GM18873 (cell line): ENCODE results near the gene MARS1.
"Not testable (repeated sequence)": the region's sequence is repeated elsewhere in the genome, so short reads cannot be mapped to it uniquely, and the experiment has no call there.

ENCODE experiments used
- ATAC-seq: cut with Tn5 transposase; IDR thresholded peaks from one replicate; pipeline ENCODE4 v1.9.1; 2021; ENCODE audit warnings: mild to moderate bottlenecking, moderate library complexity, moderate number of reproducible peaks; ENCODE audit not compliant: unreplicated experiment, low FRiP score

Gene MARS1

GRCh38 chr12:57547288-57548012 is 59.6 kb downstream of the MARS1 start:
- no peak for ATAC-seq

- no peak for ATAC-seq
Measured at GRCh38 chr12:57548013-57548315, 60.1 kb downstream of the MARS1 start.

DNA sequence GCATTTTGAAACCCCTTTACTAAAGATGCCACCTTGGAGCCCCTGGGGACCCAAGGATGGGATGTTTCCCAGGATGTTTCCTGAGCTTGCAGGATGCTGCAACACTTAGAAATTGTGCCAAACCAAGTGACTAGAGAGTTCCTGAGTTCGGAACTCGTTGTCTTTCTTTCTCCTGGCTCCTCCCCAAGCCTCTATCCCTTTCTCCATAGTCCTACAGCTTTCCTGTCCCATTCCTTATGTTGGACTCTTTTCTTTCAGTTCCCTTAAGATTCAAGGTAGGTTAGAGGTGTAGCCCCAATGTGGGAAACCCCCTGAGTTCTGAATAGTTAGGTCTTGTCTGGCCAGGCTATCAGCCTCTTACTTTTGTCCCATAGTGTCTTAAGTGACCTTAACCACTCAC is 60.6 kb downstream of the MARS1 start:
- no peak for ATAC-seq

DNA sequence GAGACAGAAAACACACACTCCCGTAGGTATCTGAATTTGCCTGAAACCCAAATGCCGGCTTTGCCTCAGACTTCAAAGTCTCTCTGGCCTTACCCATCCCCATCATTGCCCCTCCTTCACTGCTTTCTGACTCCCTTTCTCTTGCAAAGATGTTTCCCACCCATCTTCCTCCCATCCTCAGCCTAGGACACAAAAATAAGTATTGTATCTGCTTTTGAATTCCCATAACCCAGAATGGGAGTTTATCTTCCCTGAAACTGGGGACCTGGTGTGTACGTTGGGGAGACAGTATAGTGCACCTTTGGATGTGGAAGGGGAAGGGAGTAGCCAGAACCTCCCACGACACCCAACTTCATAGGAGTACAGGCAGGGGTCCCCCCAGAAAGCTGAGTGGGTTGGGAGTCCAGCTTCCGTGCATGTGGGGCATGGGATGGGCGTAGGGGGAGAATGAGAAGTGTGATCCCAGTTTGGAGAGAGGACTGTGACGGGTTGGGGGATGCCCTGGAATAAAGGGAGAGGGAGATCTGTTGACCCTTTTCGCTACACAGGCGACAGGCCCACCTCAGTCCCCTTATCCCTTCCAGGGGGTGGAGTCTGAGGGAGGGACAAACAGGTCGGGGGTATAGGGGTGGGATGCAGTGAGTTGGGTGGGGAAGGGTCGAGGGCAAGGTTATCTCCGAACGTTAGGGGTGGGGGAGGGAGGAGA is 61.5 kb downstream of the MARS1 start:
- no peak for ATAC-seq

DNA sequence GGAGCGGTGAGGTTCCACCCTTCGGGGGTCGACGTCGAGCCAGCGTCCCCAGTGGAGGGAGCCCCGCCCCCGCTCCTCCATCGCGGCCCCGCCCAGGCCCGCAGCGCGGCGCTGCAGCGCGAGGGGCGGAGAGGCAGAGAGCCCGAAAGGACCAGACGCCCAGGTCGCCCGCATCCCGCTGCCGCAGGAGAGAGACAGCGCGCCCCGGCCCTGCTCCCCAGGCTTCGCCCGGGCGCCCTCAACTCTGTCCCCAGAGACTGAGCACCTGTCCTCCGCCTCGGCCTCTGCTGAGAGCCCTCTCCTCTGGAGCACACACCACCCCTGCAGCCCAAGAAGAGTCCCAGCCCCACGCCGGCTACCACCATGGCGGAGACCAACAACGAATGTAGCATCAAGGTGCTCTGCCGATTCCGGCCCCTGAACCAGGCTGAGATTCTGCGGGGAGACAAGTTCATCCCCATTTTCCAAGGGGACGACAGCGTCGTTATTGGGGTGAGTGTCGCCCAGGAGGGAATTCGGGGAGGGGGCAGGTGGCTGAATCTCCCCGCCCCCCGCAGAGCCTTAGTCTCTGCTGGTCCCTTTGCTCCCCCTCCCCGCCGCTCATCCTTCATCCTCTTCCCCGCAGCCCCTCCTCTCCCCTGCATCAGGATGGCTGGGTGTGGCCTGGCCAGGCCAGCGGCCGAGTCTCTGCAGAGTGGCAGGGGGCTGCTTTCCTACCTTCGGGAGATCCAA is 62.2 kb downstream of the MARS1 start, which contains the start of gene KIF5A:
KIF5A (plus strand) TSS at position 136 of the 732 bp plus-strand sequence; CDS start at position 364, 228 bp downstream.
- ATAC-seq = no peak

GRCh38 chr12:57550641-57551549 is 63.0 kb downstream of the MARS1 start:
- no peak for ATAC-seq

GRCh38 chr12:57551637-57552305 is 63.9 kb downstream of the MARS1 start:
- ATAC-seq = no peak

DNA sequence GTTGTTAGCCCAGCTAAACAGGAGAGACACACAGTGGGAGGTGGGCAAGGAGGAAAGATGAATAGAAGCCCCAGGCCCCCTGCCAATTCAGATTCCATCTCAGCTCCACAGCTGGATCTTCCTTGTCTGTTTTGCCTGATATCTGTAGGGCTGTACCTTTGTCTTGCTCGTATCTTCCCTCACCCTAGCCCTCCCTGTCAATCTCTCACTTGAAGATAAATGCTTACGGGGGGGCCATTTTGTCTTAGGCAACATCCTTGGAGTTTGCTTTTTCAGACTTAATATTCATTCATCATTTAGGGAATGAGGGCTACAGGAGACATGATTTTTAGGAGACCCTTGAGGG is 64.4 kb downstream of the MARS1 start:
- no peak for ATAC-seq

DNA sequence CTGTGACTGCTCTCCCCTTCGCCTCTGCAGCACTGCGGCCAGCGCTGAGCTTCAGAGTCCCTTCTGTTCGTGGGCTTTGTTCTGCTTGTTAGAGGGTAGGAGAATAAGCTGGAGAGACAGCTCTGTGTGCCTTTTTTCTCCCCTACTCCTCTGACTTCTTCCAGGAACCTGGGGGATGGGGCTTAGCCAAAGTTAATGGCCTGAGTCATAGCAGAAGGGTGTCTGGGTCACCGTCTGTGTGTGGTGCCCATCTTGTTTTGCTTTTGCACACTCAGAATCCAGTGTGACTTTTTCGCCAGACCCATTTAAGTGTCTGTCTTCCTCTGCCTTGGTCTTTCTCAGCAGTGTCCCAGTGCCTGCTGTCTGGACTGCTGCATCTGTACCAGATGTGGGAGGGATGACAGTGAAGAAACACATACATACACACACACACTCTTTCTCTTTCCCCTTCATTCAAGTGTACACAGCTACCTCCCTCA is 65.0 kb downstream of the MARS1 start:
- no peak for ATAC-seq

GRCh38 chr12:57553343-57554202 is 65.7 kb downstream of the MARS1 start:
- ATAC-seq = no peak

GRCh38 chr12:57554453-57554852 is 66.6 kb downstream of the MARS1 start:
- no peak for ATAC-seq

GRCh38 chr12:57554897-57555296 is 67.0 kb downstream of the MARS1 start:
- ATAC-seq = no peak

DNA sequence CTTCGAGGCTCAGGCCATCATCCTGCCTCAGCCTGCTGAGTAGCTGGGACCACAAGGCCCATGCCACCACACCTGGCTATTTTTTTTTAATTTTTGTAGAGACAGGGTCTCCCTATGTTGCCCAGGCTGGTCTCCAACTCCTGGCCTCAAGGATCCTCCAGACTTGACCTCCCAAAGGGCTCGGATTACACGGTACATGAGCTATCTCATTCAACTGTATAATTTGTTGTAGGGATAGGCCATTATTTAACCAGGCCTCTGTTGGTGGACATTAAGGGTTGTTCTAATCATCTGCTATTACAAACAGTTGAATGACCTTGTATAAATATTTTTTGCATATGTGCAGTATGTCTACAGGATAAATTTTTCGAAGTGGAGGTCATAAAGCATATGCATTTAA is 71.0 kb downstream of the MARS1 start:
- ATAC-seq = no peak

DNA sequence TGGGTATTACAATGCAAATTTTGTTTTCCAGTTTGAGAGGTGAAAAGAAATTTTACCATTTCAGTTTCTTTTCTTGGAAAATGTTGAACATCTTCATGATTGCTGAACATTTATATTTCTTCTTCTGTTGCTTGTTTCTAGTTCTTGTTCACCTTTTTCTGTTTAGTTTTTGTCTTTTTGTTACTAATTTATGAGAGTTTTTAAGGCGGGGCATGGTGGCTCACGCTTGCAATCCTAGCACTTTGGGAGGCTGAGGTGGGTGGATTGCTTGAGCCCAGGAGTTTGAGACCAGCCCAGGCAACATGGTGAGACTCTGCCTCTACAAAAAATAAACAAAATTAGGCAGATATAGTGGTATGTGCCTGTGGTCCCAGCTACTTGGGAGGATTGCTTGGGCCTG is 72.6 kb downstream of the MARS1 start:
- no peak for ATAC-seq

DNA sequence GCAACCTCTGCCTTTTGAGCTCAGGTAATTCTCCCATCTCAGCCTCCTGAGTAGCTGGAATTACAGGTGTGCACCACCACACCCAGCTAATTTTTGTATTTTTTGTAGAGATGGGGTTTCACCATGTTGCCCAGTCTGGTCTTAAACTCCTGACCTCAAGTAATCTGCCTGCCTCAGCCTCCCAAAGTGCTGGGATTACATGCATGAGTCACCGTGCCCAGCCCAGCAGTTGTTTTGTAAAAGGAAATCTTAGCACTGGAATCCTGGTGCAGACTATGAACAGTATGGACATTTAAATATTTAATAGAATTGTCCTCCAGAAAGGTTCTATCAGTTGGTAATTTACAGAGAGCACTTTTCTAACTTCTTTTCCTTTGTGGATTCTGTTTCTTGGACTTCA is 73.2 kb downstream of the MARS1 start:
- ATAC-seq = not testable (repeated sequence)

DNA sequence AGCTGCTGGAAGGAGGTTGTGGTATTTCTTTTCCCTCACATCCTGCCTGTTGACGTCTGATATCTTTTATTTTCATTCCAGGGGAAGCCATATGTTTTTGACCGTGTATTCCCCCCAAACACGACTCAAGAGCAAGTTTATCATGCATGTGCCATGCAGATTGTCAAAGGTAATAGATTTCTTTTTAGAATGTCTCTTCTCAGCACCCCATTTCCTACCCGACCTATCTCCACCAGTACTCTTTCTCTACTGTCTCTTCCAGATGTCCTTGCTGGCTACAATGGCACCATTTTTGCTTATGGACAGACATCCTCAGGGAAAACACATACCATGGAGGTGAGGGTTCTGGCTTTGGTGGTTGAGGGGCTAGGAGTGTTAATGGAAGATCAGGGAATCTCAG is 75.5 kb downstream of the MARS1 start:
- no peak for ATAC-seq

GRCh38 chr12:57564178-57564740 is 76.4 kb downstream of the MARS1 start:
- ATAC-seq = no peak
